PFSK-1 (cell line): ENCODE results near the gene VOPP1.

Experiments
- FOXP2 ChIP-seq: optimal IDR thresholded peaks from 2 replicates; pipeline ENCODE3; 2011; ENCODE audit warnings: borderline replicate concordance, control low read depth, inconsistent platforms; ENCODE audit not compliant: insufficient read depth; ENCODE audit errors: extremely low read length, extremely low read depth
- POLR2AphosphoS5 ChIP-seq: IDR thresholded peaks from 2 replicates; pipeline ENCODE4 v1.6.1; 2012; ENCODE audit warnings: low read depth, mild to moderate bottlenecking, control low read depth, low read length, moderate library complexity
- SIN3A ChIP-seq: IDR thresholded peaks from 2 replicates; pipeline ENCODE4 v1.6.1; 2012; ENCODE audit warnings: mild to moderate bottlenecking, low read length, moderate library complexity, borderline replicate concordance; ENCODE audit not compliant: insufficient read depth
- TAF1 ChIP-seq: IDR thresholded peaks from 2 replicates; pipeline ENCODE4 v1.6.1; 2012; ENCODE audit warnings: low read length, control low read depth, borderline replicate concordance; ENCODE audit not compliant: insufficient read depth
- TF ChIP-seq, protein P1 (sequence below), 2 experiments: IDR thresholded peaks; 2 replicates each; pipeline versions ENCODE4 v1.6.1 to v1.8.0; 2011 to 2012; ENCODE audit warnings: low read depth in 2 of 2, low read length in 2 of 2, control low read depth in 1 of 2, inconsistent platforms in 1 of 2, mild to moderate bottlenecking in 1 of 2, moderate library complexity in 1 of 2; ENCODE audit not compliant: insufficient read depth in 1 of 2

VOPP1 gene

DNA sequence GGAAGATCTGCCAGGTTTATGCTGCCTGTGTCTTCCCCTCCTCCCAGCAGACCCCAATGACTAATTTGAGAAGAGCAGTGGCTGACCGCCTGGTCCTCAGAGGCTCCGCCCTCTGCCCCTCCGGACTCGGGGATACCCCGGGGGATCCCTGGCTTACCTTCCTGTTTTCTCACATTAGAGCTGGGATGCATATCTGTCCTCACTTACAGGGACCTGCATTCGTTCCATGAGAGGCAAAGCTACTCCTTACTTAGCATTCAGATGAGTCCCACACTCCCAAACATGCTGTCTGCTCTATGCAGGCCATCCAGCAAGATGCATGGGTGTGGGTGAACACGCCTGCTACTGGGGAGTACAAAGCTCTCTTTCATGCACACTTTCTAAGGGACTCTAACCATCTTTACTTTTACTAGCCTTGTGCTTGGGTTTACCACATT is 24.0 kb downstream of the VOPP1 start:
- TF ChIP-seq SIN3A, result no peak
- TF ChIP-seq, protein P1, sequence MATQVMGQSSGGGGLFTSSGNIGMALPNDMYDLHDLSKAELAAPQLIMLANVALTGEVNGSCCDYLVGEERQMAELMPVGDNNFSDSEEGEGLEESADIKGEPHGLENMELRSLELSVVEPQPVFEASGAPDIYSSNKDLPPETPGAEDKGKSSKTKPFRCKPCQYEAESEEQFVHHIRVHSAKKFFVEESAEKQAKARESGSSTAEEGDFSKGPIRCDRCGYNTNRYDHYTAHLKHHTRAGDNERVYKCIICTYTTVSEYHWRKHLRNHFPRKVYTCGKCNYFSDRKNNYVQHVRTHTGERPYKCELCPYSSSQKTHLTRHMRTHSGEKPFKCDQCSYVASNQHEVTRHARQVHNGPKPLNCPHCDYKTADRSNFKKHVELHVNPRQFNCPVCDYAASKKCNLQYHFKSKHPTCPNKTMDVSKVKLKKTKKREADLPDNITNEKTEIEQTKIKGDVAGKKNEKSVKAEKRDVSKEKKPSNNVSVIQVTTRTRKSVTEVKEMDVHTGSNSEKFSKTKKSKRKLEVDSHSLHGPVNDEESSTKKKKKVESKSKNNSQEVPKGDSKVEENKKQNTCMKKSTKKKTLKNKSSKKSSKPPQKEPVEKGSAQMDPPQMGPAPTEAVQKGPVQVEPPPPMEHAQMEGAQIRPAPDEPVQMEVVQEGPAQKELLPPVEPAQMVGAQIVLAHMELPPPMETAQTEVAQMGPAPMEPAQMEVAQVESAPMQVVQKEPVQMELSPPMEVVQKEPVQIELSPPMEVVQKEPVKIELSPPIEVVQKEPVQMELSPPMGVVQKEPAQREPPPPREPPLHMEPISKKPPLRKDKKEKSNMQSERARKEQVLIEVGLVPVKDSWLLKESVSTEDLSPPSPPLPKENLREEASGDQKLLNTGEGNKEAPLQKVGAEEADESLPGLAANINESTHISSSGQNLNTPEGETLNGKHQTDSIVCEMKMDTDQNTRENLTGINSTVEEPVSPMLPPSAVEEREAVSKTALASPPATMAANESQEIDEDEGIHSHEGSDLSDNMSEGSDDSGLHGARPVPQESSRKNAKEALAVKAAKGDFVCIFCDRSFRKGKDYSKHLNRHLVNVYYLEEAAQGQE (IDR thresholded peaks at IDR 0.05; ENCODE audit: insufficient read depth in 1 of 2, low read depth in 2 of 2, low read length in 2 of 2), result no peak

DNA sequence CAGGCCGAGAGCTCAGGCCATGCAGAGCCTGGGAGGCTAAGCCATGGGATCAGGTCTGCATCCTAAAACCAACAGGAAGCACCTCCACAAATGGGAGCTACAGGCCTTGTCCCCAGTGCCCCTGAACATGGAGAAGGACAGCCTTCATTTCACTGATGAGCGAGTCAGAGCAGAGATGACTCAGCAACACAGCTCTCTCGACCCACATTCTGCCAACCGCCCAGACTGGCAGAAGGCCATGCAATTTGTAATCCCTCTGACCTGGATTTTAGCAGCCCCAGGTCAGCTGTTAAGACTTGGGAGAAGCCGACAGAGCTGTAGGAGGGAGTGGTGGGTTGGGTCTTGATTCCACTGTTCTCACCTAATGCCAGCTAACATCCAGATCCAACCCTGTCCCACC is 25.5 kb downstream of the VOPP1 start:
- TF ChIP-seq TAF1 (no peak), POLR2AphosphoS5 (no peak), FOXP2 (no peak), SIN3A (no peak)
- TF ChIP-seq, protein P1 (IDR thresholded peaks at IDR 0.05; ENCODE audit: insufficient read depth in 1 of 2, low read depth in 2 of 2, low read length in 2 of 2), result no peak

DNA sequence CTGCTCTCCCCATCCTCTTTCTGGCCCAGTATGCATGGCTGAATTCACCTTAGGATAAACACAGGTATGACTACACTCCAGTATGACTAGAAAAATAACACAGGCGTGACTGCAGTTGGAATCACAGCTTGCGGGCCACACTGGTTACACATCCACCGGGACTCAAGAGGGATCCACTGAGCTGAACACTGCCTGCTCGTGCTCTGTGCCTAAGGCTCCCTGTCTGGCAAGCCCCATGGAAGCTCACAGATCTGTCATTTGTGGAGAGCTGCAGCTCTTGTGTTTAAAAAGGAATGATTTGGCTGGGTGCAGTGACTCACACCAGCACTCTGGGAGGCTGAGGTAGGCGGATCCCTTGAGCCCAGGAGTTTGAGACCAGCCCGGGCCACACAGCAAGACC is 26.8 kb downstream of the VOPP1 start:
- TF ChIP-seq SIN3A, result no peak
- TF ChIP-seq POLR2AphosphoS5, result no peak
- TF ChIP-seq TAF1, result no peak
- TF ChIP-seq FOXP2, result no peak
- TF ChIP-seq, protein P1 (IDR thresholded peaks at IDR 0.05; ENCODE audit: insufficient read depth in 1 of 2, low read depth in 2 of 2, low read length in 2 of 2), result no peak

DNA sequence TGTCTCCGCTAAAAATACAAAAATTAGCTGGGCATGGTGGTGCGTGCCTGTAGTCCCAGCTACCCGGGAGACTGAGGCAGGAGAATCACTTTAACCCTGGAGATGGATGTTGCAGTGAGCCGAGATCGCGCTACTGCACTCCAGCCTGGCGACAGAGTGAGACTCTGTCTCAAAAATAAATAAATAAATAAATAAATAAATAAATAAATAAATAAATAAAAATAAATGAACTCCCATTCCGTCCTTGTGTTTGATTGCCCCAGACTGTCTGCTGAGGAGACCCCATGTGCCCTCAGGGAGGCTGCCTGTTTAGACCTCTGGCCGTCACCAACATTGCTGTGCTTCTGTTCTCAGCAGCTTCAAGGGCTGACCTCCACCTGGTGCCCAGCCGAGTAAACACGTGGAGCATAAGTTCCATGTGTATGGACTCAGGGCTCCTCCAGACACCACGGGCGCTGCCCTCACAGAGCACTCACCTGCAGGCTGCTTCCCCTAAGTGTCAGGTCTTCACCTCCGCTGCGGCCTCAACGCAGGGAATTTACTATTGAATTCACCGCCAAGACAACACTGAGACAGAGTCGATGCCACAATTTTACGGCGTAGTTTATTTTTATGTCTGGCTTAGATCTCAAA is 32.0 kb downstream of the VOPP1 start:
- TF ChIP-seq TAF1, result no peak
- TF ChIP-seq FOXP2, result no peak
- no peak for TF ChIP-seq SIN3A
- TF ChIP-seq, protein P1 (IDR thresholded peaks at IDR 0.05; ENCODE audit: insufficient read depth in 1 of 2, low read depth in 2 of 2, low read length in 2 of 2), result no peak
- no peak for TF ChIP-seq POLR2AphosphoS5

DNA sequence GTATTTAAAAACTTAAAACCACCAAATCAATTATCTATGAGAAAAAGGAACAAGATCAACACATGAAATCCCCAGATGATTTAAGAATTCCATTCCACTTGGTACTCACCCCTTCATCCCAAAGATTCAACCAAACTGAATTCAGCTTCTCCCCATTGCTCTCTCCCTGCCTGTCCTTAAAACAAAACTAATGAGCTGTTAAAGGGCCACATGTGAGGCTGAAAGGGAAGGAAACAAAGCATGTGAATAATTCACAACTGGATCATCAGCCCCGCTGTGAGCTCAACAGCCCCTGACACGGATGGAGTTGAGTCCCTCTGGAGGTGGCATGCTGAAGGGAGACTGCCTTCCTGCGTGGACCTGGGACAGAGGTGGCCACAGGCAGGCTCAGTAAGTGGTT is 32.9 kb downstream of the VOPP1 start:
- no peak for TF ChIP-seq TAF1
- TF ChIP-seq POLR2AphosphoS5, result no peak
- TF ChIP-seq, protein P1 (IDR thresholded peaks at IDR 0.05; ENCODE audit: insufficient read depth in 1 of 2, low read depth in 2 of 2, low read length in 2 of 2), result no peak
- TF ChIP-seq SIN3A, result no peak
- TF ChIP-seq FOXP2, result no peak
